Stimulated activated CD8-positive, alpha-beta memory T cell treated with anti-CD3 and anti-CD28 coated beads, Interleukin-15, amount 100 ng/mL, for 4 hours (primary cell): Measurements from ENCODE around the gene KDM4C.
"Not testable (repeated sequence)": the region's sequence is repeated elsewhere in the genome, so short reads cannot be mapped to it uniquely, and the experiment has no call there.

Source experiments
- DNase-seq, 2 donors: peaks; one replicate each; pipeline ENCODE4 v3.0.0-alpha.2; 2020; ENCODE audit warnings: low read depth in 2 of 2

KDM4C gene

GRCh38 chr9:6757456-6758247, at the start of gene KDM4C:
KDM4C (plus strand) TSS chr9:6757973; CDS start chr9:6792989, 35,016 bp downstream.
- DNase-seq, result peak; percentile 86 to 89

DNA sequence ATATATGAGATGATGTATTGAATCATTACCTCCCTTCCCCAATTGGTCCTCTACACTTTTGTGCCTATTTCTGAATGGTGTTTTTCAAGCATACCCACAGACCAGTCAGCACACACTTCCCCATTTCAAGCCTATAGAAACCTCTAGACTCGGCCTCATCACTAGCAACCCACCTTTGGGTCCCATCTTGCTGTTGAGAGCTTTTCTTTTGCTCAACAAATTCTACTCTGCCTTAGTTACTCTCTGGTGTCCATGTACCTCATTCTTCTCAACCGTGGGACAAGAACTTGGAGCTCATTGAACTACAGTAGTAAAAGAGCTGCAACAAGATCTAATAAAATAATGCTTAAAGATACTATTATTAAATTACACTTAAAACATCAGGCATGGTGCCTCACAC, 49.0 kb upstream of the KDM4C start:
- DNase-seq, result no peak

- DNase-seq, result no peak
Measured at GRCh38 chr9:6711403-6711802, 46.4 kb upstream of the KDM4C start.

GRCh38 chr9:6712041-6712440, 45.7 kb upstream of the KDM4C start:
- no peak for DNase-seq

GRCh38 chr9:6714176-6714575, 43.6 kb upstream of the KDM4C start:
- DNase-seq, result no peak

GRCh38 chr9:6715153-6715754, 42.5 kb upstream of the KDM4C start:
- DNase-seq, result not testable (repeated sequence)

DNA sequence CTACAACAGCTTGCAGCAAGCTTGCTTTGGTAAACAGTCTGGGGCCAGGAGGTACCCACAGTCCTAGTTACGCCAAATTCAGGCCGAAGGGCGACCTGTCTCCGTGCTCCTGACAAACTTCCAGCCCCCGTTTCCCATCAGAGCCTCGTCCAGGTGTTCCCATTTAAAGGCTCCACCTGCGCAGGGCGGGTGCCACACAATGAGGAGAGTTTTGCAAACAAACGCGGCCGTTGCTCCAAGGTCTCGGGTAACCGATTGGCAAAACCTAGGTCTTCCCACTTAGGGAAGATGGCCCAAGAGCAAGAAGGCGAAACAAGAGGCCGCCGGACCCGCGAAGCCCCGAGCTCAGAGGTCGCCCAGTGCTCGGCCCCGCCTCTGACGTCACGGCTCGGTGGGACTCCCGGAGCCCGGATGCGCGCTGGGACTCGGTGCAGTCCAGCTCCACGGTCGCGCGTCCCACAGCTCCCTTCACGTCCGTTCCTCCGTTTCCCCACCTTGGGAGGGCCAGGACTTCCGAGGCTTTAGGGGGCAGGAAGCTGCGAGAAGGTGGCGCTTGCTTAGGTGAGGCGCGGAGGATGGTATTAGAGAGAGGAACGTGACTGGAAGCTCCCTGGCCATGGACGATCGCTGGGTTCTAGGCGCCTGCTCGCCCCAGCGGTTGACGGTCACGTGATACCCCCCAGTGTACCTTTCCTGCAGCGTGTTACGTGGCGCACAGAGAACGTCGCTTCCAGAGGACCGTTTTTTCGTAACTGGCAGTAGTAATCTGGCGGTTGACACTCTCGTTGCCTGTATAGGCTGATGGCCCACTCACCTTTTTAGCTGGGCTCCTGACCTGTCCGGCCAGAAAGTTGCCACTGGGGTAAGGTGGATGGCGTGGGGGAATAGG, 41.8 kb upstream of the KDM4C start:
- peak; percentile 34 to 51 for DNase-seq

- no peak for DNase-seq
Measured at GRCh38 chr9:6716766-6717165, 41.0 kb upstream of the KDM4C start.

DNA sequence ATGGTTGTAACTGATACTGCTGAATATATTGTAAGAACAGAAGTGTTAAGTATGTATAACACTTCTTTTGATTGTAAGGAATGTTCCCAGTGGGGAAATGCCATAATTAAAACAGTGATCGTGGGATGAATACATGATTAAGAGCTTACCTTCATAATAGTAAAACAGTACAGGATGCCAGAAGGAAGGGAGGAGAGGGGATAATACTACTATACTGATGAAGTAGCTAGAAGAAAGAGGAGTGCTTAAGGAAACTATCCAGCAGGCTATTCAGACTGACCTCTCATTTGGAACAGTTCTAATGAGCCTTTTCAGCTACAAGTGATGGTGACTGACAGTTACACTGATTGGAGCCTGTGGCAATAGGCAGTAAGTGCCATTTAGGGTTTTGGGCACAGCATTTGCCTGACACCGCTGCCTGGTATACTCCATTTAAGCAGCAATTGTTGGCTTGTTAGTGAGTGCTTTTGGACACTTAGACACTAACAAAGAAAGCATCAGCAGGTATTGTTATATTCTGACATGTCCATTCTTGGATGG, 33.8 kb upstream of the KDM4C start:
- DNase-seq, result no peak

- no peak for DNase-seq
Measured at GRCh38 chr9:6733257-6733656, 24.5 kb upstream of the KDM4C start.

DNA sequence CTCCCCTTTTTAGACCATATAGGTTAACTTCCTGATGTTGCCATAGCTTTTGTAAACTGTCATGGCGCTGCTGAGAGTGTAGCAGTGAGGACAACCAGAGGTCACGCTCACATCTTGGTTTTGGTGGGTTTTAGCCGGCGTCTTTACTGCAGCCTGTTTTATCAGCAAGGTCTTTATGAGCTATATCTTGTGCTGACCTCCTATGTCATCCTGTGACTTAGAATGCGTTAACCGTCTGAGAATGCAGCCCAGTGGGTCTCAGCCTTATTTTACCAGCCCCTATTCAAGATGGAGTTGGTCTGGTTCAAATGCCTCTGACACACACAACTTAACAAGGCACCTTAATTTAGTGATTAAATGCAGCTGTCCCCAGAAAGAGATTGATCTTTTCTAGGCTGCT, 23.9 kb upstream of the KDM4C start:
- DNase-seq, result no peak

- no peak for DNase-seq
Measured at GRCh38 chr9:6735422-6735821, 22.4 kb upstream of the KDM4C start.

DNA sequence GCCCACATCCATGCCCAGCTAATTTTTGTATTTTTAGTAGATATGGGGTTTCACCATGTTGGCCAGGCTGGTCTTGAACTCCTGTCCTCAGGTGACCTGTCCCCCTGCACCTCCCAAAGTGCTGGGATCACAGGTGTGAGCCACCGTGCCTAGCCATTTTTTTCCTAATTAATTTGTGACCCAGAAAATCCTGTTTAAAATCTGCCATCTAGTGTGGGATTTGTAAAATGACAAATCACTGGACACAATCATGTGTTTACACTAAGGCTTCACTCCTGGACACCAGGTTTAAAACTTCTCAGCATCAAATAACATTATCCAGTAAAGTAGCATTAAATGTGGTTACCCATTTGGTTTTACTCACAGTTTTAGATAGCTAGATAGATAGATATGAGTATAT, 18.6 kb upstream of the KDM4C start:
- DNase-seq, result no peak

DNA sequence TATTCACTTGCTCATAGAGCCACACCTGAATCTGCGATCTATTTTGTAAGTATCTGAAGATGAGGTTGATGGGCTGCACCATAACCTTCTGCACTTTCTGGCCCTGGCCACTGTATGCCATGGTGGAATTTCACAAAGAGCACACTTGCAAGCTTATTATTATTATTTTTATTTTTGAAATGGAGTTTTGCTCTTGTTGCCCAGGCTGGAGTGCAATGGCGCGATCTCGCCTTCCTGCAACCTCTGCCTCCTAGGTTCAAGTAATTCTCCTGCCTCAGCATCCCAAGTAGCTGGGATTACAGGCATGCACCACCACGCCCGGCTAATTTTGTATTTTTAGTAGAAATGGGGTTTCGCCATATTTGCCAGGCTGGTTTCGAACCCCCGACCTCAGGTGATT, 8.9 kb upstream of the KDM4C start:
- DNase-seq, result not testable (repeated sequence)

DNA sequence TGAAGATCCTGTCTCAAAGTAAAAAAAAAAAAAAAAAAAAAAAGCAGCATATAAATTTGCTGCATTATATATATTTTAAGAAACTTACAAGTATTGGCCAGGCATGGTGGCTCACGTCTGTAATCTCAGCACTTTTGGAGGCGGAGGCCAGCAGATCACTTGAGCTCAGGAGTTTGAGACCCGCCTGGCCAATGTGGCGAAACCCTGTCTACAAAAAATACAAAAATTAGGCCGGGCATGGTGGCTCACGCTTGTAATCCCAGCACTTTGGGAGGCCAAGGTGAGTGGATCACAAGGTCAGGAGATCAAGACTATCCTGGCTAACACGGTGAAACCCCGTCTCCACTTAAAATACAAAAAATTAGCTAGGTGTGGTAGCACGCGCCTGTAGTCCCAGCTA, 2.9 kb upstream of the KDM4C start:
- not testable (repeated sequence) for DNase-seq

GRCh38 chr9:6757132-6757455, 679 bp upstream of the KDM4C start:
- peak in 1 of 2 donors; percentile 57 for DNase-seq

- DNase-seq, result no peak
Measured at GRCh38 chr9:6758248-6758497, 400 bp downstream of the KDM4C start.

DNA sequence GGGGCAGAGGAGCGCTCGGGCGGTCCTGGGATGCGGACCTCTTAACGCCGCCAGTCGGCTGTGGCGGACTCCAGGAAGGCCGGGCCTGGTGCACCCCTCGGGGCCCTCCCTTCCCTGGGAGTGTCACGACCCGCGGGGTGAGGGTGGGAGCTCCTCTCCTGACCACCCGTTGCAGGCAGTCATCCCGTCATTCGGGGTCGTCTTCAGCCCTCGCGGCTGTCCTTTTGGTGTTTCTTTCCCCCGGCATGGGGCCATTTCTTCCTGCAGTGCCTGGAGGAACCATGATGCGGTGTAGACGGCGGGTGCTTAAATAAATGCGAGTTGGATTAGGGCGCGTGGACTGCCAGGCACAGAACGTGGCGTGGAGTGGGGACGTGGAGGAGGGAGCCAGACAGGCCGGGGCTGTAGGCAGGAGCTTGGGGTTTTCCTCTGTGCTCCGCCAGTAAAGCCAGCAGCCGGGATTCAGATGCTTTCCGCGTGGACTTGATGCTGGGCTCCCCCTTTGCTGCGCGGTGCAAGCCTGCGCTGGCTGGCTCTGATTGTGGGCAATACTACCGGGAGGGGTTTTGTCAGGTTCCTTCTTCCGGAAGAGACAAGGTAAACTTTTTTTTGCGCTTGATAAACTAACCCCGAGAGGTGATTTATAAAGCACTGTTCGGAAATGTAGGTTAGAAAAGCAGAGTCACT, 868 bp downstream of the KDM4C start:
- DNase-seq, result peak; percentile 19 to 24

DNA sequence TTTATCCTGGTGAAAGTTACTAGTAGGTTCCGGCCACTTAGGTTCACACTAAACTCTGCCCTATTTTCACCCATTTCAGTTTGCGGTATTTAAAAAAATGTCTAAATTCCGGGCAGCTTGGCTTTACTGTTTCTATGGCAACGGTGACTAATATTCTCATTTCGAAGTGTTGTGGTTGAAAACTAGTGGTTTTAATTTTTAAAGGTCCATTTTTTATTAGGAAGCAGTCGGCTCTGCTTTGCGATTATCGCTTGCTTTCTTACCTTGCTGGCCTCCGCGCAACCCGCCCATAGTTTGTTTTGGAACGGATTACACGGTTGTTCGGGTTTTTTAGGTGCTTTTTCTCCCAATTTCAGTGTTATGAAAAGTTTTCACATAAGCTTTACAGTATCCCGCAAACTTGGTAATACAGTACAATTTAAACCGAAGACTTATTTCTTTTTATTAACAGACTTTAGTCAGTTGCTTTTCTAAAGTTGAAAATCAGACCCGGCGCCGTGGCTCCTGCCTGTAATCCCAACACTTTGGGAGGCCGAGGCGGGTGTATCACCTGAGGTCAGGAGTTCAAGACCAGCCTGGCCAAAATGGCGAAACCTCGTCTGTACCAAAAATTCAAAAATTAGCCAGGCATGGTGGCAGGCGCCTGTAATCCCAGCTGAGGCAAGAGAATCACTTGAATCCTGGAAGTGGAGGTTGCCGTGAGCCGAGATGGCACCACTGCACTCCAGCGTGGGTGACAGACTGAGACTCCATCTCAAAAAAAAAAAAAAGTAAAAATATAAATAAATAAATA, 1.6 kb downstream of the KDM4C start:
- DNase-seq, result no peak

- no peak for DNase-seq
Measured at GRCh38 chr9:6761306-6761705, 3.5 kb downstream of the KDM4C start.

DNA sequence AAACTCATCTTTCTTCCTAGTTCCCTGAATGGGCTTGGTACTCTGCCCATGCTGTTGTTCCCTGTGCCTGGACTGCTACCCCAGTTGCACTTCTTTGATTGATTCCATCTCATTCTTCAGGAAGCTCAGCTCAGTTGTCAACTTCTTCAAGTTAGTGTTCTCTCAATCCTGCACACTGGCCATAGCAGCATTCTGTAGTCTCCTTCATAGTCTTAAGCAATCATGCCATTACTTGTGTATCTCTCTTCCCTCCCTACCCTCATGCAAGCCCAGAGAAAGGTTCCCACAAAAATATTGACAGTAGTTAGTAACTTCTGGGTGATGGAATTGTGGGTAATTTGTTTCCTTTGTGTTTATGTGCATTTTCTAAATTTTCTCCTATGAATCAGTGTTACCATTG, 5.5 kb downstream of the KDM4C start:
- no peak for DNase-seq
